ENCODE data around the gene HEYL.

HEYL gene

GRCh38 chr1:39677645-39678044 is 38.2 kb upstream of the HEYL start:
- no peaks in the 10 kb centered on the region for H4K20me1 ChIP-seq (ENCODE audit: insufficient read depth, low read length)
- no peak overlapping the region for H2AFZ ChIP-seq (ENCODE audit: low read length)

GRCh38 chr1:39676948-39677548 is 37.6 kb upstream of the HEYL start:
- Histone ChIP-seq H2AFZ (ENCODE audit: low read length) (no peak overlapping the region), H3K79me2 (ENCODE audit: low read length) (no peaks in the 10 kb centered on the region), H4K20me1 (ENCODE audit: insufficient read depth, low read length) (no peaks in the 10 kb centered on the region), H3K27me3 (replicated peaks; ENCODE audit: insufficient read depth, low read length) (no peaks in the 10 kb centered on the region), H3K4me2 (ENCODE audit: low read depth, low read length) (no peak overlapping the region), H3F3A (ENCODE audit: insufficient read depth, low read length) (peaks cover 23% of the 10 kb centered on the region), H3K9me3 (replicated peaks; ENCODE audit: insufficient read depth, low read length) (no peaks in the 10 kb centered on the region), H3K4me1 (ENCODE audit: low read length) (peaks cover 26% of the 10 kb centered on the region), H3K36me3 (replicated peaks; ENCODE audit: insufficient read depth, low read length) (no peaks in the 10 kb centered on the region), H3K9ac (ENCODE audit: low read length) (no peak overlapping the region), H3K27ac (ENCODE audit: low read length) (no peak overlapping the region), H3K9me2 (replicated peaks; ENCODE audit: insufficient read depth, low read length) (no peaks in the 10 kb centered on the region), H3K4me3 (ENCODE audit: low read length) (no peak overlapping the region)
- no peak for DNase-seq
- TF ChIP-seq EZH2phosphoT487 (IDR thresholded peaks at IDR 0.05; ENCODE audit: low read length): no peak
- no peak for TF ChIP-seq CTCF (IDR thresholded peaks at IDR 0.05; ENCODE audit: low read length)
- TF ChIP-seq EZH2 (optimal IDR thresholded peaks at IDR 0.05; ENCODE audit: low read depth, low read length): no peak

More at GRCh38 chr1:39677645-39678044, 38.2 kb upstream of the HEYL start:
- Histone ChIP-seq H3K27ac (ENCODE audit: low read length) (no peak overlapping the region), H3K36me3 (replicated peaks; ENCODE audit: insufficient read depth, low read length) (no peaks in the 10 kb centered on the region), H3K27me3 (replicated peaks; ENCODE audit: insufficient read depth, low read length) (no peaks in the 10 kb centered on the region), H3K4me1 (ENCODE audit: low read length) (peaks cover 27% of the 10 kb centered on the region), H3K79me2 (ENCODE audit: low read length) (no peaks in the 10 kb centered on the region), H3K9ac (ENCODE audit: low read length) (no peak overlapping the region), H3K9me2 (replicated peaks; ENCODE audit: insufficient read depth, low read length) (no peaks in the 10 kb centered on the region), H3K4me3 (ENCODE audit: low read length) (no peak overlapping the region), H3K4me2 (ENCODE audit: low read depth, low read length) (no peak overlapping the region), H3F3A (ENCODE audit: insufficient read depth, low read length) (peaks cover 23% of the 10 kb centered on the region), H3K9me3 (replicated peaks; ENCODE audit: insufficient read depth, low read length) (no peaks in the 10 kb centered on the region)
- TF ChIP-seq EZH2 (optimal IDR thresholded peaks at IDR 0.05; ENCODE audit: low read depth, low read length) (no peak), CTCF (IDR thresholded peaks at IDR 0.05; ENCODE audit: low read length) (no peak), EZH2phosphoT487 (IDR thresholded peaks at IDR 0.05; ENCODE audit: low read length) (no peak)
- DNase-seq: no peak

DNA sequence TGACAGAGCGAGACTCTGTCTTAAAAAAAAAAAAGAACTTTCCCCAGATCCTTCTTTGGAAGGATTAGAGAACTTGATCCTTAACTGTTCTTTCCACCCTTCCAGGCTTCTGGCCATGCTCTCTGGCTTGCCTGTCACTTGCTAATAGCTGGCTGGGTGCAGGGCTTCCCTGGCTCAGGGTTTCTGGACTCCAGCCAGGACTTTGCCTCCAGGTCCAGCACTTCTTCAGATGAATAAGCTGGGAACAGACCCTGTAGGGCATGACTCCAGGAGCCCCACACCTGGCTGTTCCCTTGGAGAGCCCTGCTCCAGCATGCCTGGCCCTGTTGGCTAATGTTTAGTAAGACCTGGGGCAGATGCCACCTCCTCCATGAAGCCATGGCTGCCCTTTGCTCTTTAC is 35.8 kb upstream of the HEYL start:
- Histone ChIP-seq H3K9me2 (replicated peaks; ENCODE audit: insufficient read depth, low read length) (no peaks in the 10 kb centered on the region), H3K27me3 (replicated peaks; ENCODE audit: insufficient read depth, low read length) (0 out of 2 replicates have a peak, but pooled peaks cover 12% of the 10 kb centered on the region), H3K79me2 (ENCODE audit: low read length) (no peaks in the 10 kb centered on the region), H3K4me3 (ENCODE audit: low read length) (no peak overlapping the region), H3K4me1 (ENCODE audit: low read length) (peaks cover 12% of the 10 kb centered on the region), H3K36me3 (replicated peaks; ENCODE audit: insufficient read depth, low read length) (no peaks in the 10 kb centered on the region), H4K20me1 (ENCODE audit: insufficient read depth, low read length) (no peaks in the 10 kb centered on the region), H3K4me2 (ENCODE audit: low read depth, low read length) (no peak overlapping the region), H3K9me3 (replicated peaks; ENCODE audit: insufficient read depth, low read length) (no peaks in the 10 kb centered on the region), H3K27ac (ENCODE audit: low read length) (no peak overlapping the region), H2AFZ (ENCODE audit: low read length) (no peak overlapping the region), H3K9ac (ENCODE audit: low read length) (no peak overlapping the region), H3F3A (ENCODE audit: insufficient read depth, low read length) (peaks cover 4% of the 10 kb centered on the region)
- TF ChIP-seq EZH2phosphoT487 (IDR thresholded peaks at IDR 0.05; ENCODE audit: low read length) (no peak), CTCF (IDR thresholded peaks at IDR 0.05; ENCODE audit: low read length) (no peak), EZH2 (optimal IDR thresholded peaks at IDR 0.05; ENCODE audit: low read depth, low read length) (no peak)
- no peak for DNase-seq

Measured in MM.1S (cell line).